Measurements from ENCODE around the gene OIP5. TPM values are rescaled to one million over a fixed set of nuclear protein-coding genes. Genes with fewer than 3 reads are reported as not detected.

Gene OIP5
- total and polyA plus RNA-seq, 2 of the 13 experiments (the other 11 are each of a cell fraction or from before 2014, with no cell fraction given), result 10.7 to 38.0 TPM

- TF ChIP-seq THAP9 (CRISPR knock-in tag; IDR thresholded peaks at IDR 0.05; ENCODE audit: borderline replicate concordance) (peak; percentile 44; the same call in 1 of the 2 replicates), DZIP1 (CRISPR knock-in tag; IDR thresholded peaks at IDR 0.05) (no peak), REPIN1 (CRISPR knock-in tag; IDR thresholded peaks at IDR 0.05; ENCODE audit: borderline replicate concordance, low read depth) (peak; percentile 74), CBX1 (IDR thresholded peaks at IDR 0.05; ENCODE audit: low read depth) (peak; percentile 38), HNF1A (IDR thresholded peaks at IDR 0.05; ENCODE audit: low read depth) (peak; percentile 55), HNF1A (CRISPR knock-in tag; IDR thresholded peaks at IDR 0.05; ENCODE audit: borderline replicate concordance) (peak; percentile 69; the same call in 1 of the 2 replicates), ZNF687 (CRISPR knock-in tag; IDR thresholded peaks at IDR 0.05) (peak; percentile 93), SAFB2 (CRISPR knock-in tag; IDR thresholded peaks at IDR 0.05; ENCODE audit: borderline replicate concordance, low read depth) (peak; percentile 33; the same call in 1 of the 2 replicates), KDM4B (CRISPR knock-in tag; IDR thresholded peaks at IDR 0.05) (0 out of 2 replicates have a peak, but pooled peaks have one; percentile 47), ZNF501 (CRISPR knock-in tag; IDR thresholded peaks at IDR 0.05) (peak; percentile 62), ZNF605 (CRISPR knock-in tag; IDR thresholded peaks at IDR 0.05) (peak; percentile 88), ZNF207 (IDR thresholded peaks at IDR 0.05; ENCODE audit: borderline replicate concordance) (no peak), KMT2B (CRISPR knock-in tag; IDR thresholded peaks at IDR 0.05) (peak; percentile 36), ZIK1 (CRISPR knock-in tag; IDR thresholded peaks at IDR 0.05; ENCODE audit: borderline replicate concordance, low read depth) (peak; percentile 17; the same call in 1 of the 2 replicates)
These were observed 72.7 kb downstream of the OIP5 start (continued) for GRCh38 chr15:41259546-41260189.
